ENCODE data around the gene LRG1.

- TF ChIP-seq, protein P1, sequence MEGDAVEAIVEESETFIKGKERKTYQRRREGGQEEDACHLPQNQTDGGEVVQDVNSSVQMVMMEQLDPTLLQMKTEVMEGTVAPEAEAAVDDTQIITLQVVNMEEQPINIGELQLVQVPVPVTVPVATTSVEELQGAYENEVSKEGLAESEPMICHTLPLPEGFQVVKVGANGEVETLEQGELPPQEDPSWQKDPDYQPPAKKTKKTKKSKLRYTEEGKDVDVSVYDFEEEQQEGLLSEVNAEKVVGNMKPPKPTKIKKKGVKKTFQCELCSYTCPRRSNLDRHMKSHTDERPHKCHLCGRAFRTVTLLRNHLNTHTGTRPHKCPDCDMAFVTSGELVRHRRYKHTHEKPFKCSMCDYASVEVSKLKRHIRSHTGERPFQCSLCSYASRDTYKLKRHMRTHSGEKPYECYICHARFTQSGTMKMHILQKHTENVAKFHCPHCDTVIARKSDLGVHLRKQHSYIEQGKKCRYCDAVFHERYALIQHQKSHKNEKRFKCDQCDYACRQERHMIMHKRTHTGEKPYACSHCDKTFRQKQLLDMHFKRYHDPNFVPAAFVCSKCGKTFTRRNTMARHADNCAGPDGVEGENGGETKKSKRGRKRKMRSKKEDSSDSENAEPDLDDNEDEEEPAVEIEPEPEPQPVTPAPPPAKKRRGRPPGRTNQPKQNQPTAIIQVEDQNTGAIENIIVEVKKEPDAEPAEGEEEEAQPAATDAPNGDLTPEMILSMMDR (IDR thresholded peaks at IDR 0.05; ENCODE audit: poor library complexity), result no peak
- TF ChIP-seq EZH2 (IDR thresholded peaks at IDR 0.05; ENCODE audit: borderline replicate concordance) (no peak), EZH2phosphoT487 (IDR thresholded peaks at IDR 0.05; ENCODE audit: low read depth, severe bottlenecking, unreplicated experiment) (no peak)
These were observed 16.8 kb upstream of the LRG1 start for GRCh38 chr19:4556597-4557127.

Measured in hepatocyte (in vitro differentiated cells).